ENCODE results near the gene RAB22A. TPM values are rescaled to one million over a fixed set of nuclear protein-coding genes. Genes with fewer than 3 reads are reported as not detected.

Gene RAB22A
- total and polyA plus RNA-seq, 2 donors (not counting 3 experiments of a cell fraction or from before 2014, with no cell fraction given), result 8.6 to 16.3 TPM

- Histone ChIP-seq H3K4me2 (ENCODE audit: insufficient read depth, low read length) (no peak overlapping the region), H2AFZ (ENCODE audit: low read depth, low read length) (no peak overlapping the region), H3K27me3 (ENCODE audit: control insufficient read depth in 2 of 2, insufficient read depth in 2 of 2, low read length in 2 of 2) (no peaks in the 10 kb centered on the region), H3K9me3 (replicated peaks; ENCODE audit: control insufficient read depth, insufficient read depth, low read length) (no peaks in the 10 kb centered on the region), H3K4me3 (replicated peaks in 1 of 3; ENCODE audit: insufficient read depth in 1 of 3, low read depth in 1 of 3, low read length in 3 of 3) (no peak overlapping the region), H3K27ac (ENCODE audit: insufficient read depth, low read depth, low read length) (no peak overlapping the region), H3K36me3 (ENCODE audit: control insufficient read depth in 2 of 2, extremely low read depth in 1 of 2, insufficient read depth in 2 of 2, low read length in 2 of 2) (peaks cover 6 to 13% of the 10 kb centered on the region in 2 experiments), H4K20me1 (replicated peaks; ENCODE audit: control insufficient read depth, extremely low read depth, insufficient read depth, low read length) (no peaks in the 10 kb centered on the region), H3K9me1 (replicated peaks; ENCODE audit: control insufficient read depth, extremely low read depth, insufficient read depth, low read length) (no peaks in the 10 kb centered on the region), H3K79me2 (ENCODE audit: control insufficient read depth, insufficient read depth, low read length) (no peaks in the 10 kb centered on the region), H3K9ac (replicated peaks; ENCODE audit: extremely low read depth, insufficient read depth, low read length) (no peak overlapping the region), H3K4me1 (ENCODE audit: control insufficient read depth, extremely low read depth, insufficient read depth, low read length) (peaks cover 8% of the 10 kb centered on the region)
- no TSS peak for BruUV-seq (replicated peaks)
- no peak for TF ChIP-seq GATA2 (IDR thresholded peaks at IDR 0.05; ENCODE audit: insufficient read depth, insufficient read length, low read depth, low read length)
- TF ChIP-seq POLR2AphosphoS5 (IDR thresholded peaks at IDR 0.05; ENCODE audit: insufficient read depth, low read depth, low read length), result no peak
- no peak for TF ChIP-seq POLR2A (IDR thresholded peaks at IDR 0.05; ENCODE audit: low read depth, low read length)
- TF ChIP-seq MAX (IDR thresholded peaks at IDR 0.05; ENCODE audit: insufficient read depth, insufficient read length), result no peak
- dilution Hi-C loops (cut with MboI; ENCODE audit: extremely low pct_ligation_motif_present, low sequenced_read_pairs) (no loop called here), intact Hi-C loops (cut with micrococcal nuclease) (no loop called here)
- POLR2A ChIA-PET, result no interaction called here
- FAIRE-seq, result no peak
- CTCF ChIA-PET, result no interaction called here
- DNase-seq (ENCODE audit: low read depth, low spot score), result no peak
Observed at GRCh38 chr20:58264271-58264670, 45.2 kb upstream of the RAB22A start.

GRCh38 chr20:58267389-58268215 lies 41.9 kb upstream of the RAB22A start:
- Histone ChIP-seq H3K4me2 (ENCODE audit: insufficient read depth, low read length) (no peak overlapping the region), H4K20me1 (replicated peaks; ENCODE audit: control insufficient read depth, extremely low read depth, insufficient read depth, low read length) (no peaks in the 10 kb centered on the region), H3K79me2 (ENCODE audit: control insufficient read depth, insufficient read depth, low read length) (no peaks in the 10 kb centered on the region), H3K4me3 (replicated peaks in 1 of 3; ENCODE audit: insufficient read depth in 1 of 3, low read depth in 1 of 3, low read length in 3 of 3) (no peak overlapping the region), H2AFZ (ENCODE audit: low read depth, low read length) (no peak overlapping the region), H3K27ac (ENCODE audit: insufficient read depth, low read depth, low read length) (no peak overlapping the region), H3K9ac (replicated peaks; ENCODE audit: extremely low read depth, insufficient read depth, low read length) (no peak overlapping the region), H3K9me1 (replicated peaks; ENCODE audit: control insufficient read depth, extremely low read depth, insufficient read depth, low read length) (no peaks in the 10 kb centered on the region), H3K9me3 (replicated peaks; ENCODE audit: control insufficient read depth, insufficient read depth, low read length) (no peaks in the 10 kb centered on the region), H3K27me3 (ENCODE audit: control insufficient read depth in 2 of 2, insufficient read depth in 2 of 2, low read length in 2 of 2) (no peaks in the 10 kb centered on the region), H3K36me3 (ENCODE audit: control insufficient read depth in 2 of 2, extremely low read depth in 1 of 2, insufficient read depth in 2 of 2, low read length in 2 of 2) (peaks cover 6 to 13% of the 10 kb centered on the region in 2 experiments), H3K4me1 (ENCODE audit: control insufficient read depth, extremely low read depth, insufficient read depth, low read length) (peaks cover 13% of the 10 kb centered on the region)
- dilution Hi-C loops (cut with MboI; ENCODE audit: extremely low pct_ligation_motif_present, low sequenced_read_pairs) (no loop called here), intact Hi-C loops (cut with micrococcal nuclease) (no loop called here)
- DNase-seq (ENCODE audit: low read depth, low spot score), result no peak
- no peak for FAIRE-seq
- POLR2A ChIA-PET, result no interaction called here
- CTCF ChIA-PET, result interaction anchor here (0.8 to 1.0 kb wide), 2 partner anchors 29 to 37 kb away, joined by 3 read pairs; no protein-coding TSS in a partner anchor
- no peak for TF ChIP-seq POLR2AphosphoS5 (IDR thresholded peaks at IDR 0.05; ENCODE audit: insufficient read depth, low read depth, low read length)
- no peak for TF ChIP-seq FOS (IDR thresholded peaks at IDR 0.05; ENCODE audit: borderline replicate concordance, insufficient read depth, low read length)
- no peak for TF ChIP-seq CTCF (IDR thresholded peaks at IDR 0.05; ENCODE audit: extremely low read depth in 1 of 2, insufficient read depth in 1 of 2, low read depth in 1 of 2, low read length in 2 of 2)
- TF ChIP-seq POLR2A (IDR thresholded peaks at IDR 0.05; ENCODE audit: low read depth, low read length), result no peak
- TF ChIP-seq JUN (IDR thresholded peaks at IDR 0.05; ENCODE audit: borderline replicate concordance, insufficient read depth, insufficient read length, low read depth), result no peak
- TF ChIP-seq MAX (IDR thresholded peaks at IDR 0.05; ENCODE audit: insufficient read depth, insufficient read length), result no peak
- TF ChIP-seq MYC (IDR thresholded peaks at IDR 0.05; ENCODE audit: low read depth, low read length), result no peak
- no peak for TF ChIP-seq GATA2 (IDR thresholded peaks at IDR 0.05; ENCODE audit: insufficient read depth, insufficient read length, low read depth, low read length)
- no peak for TF ChIP-seq EZH2 (IDR thresholded peaks at IDR 0.05; ENCODE audit: borderline replicate concordance, low read depth, low read length, severe bottlenecking)
- no TSS peak for BruUV-seq (replicated peaks)
